ENCODE data around the gene CADPS.

GRCh38 chr3:62905331-62905730, 30.1 kb upstream of the CADPS start:
- no peak for TF ChIP-seq CTCF (conservative IDR thresholded peaks at IDR 0.05; ENCODE audit: low read length)
- no peak for TF ChIP-seq EZH2phosphoT487 (IDR thresholded peaks at IDR 0.05; ENCODE audit: borderline replicate concordance)

Data from Loucy (cell line).